ENCODE results near the gene IDH2. TPM values are rescaled to one million over a fixed set of nuclear protein-coding genes. Genes with fewer than 3 reads are reported as not detected.
"Not testable (repeated sequence)": the region's sequence is repeated elsewhere in the genome, so short reads cannot be mapped to it uniquely, and the experiment has no call there.

IDH2 gene
- total RNA-seq, 2 experiments from 2014 or later = 332 to 349 TPM

DNA sequence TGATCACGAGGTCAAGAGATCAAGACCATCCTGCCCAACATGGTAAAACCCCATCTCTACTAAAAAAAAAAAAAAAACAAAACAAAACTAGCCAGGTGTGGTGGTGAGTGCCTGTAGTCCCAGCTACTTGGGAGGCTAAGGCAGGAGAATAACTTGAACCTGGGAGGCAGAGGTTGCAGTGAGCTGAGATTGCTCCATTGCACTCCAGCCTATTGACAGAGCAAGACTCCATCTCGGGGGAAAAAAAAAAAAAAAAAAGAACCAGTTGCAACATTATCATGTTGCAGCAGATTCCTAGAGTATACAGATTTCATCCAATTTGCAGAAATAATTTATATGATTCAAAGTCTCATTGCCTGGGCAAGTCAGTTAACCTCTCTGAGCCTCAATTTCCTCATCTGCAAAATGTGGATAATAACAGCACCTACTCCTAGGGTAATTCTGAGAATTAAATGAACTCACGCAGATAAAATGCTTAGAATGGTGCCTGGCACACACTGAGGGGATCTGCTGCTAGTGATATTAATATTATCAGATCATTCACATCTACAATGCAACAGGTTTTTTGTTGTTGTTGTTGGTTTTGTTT lies 7.0 kb upstream of the IDH2 start:
- H3K4me1 Mint-ChIP-seq; DNase-seq; H3K4me3 Mint-ChIP-seq; H3K9me3 Mint-ChIP-seq; H3K36me3 Mint-ChIP-seq (ENCODE audit: low read depth); POLR2A ChIA-PET; H3K27me3 Mint-ChIP-seq: not testable (repeated sequence)
- H3K27ac Mint-ChIP-seq = peak overlapping the region; percentile 36
- CTCF ChIA-PET = interaction anchor here (0.6 to 1.3 kb wide), 3 partner anchors 9 to 125 kb away, joined by 3 to 6 read pairs (median 3); no protein-coding TSS in a partner anchor

DNA sequence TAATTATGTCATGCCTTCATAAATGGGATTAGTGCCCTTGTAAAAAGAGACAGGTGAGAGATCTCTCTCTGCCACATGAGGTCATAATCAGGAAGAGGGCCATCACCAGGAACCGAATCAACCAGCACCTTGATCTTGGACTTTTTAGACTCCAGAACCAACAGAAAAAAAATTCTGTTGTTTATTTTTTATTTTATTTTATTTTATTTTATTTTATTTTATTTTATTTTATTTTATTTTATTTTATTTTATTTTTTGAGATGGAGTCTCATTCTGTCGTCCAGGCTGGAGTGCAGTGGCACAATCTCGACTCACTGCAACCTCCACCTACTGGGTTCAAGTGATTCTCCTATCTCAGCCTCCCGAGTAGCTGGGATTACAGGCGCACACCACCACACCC lies 5.8 kb upstream of the IDH2 start:
- CTCF ChIA-PET = interaction anchor here (0.9 kb wide), 1 partner anchor 124 kb away, joined by 3 read pairs; no protein-coding TSS in a partner anchor
- H3K27ac Mint-ChIP-seq, H3K9me3 Mint-ChIP-seq: not testable (repeated sequence)

DNA sequence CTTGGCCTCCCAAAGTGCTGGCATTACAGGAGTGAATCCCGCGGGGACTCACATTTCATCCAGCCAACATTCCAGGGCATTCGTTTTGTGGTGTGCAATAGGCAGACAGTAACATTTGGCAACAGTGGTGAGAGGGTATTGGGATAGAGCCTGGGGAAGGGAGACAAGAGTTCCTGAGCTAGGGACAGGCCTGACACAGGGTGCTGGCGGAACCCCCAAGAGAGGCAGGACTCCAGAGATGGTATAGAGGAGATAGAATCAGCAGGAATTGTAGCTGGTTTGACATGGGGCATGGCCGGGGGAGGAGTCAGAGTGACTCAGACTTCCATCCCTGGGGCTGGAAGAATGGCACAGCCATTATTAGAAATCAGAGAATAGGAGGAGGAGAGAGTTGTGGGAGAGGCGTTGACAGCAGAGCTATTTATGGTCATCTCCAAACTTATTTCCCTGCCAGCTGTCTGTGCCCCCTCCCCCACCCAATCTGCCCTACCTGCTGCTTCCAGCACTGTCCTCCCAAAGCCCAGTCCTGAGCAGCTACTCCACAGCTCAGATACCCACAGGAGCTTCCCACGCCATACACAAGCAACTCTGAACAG lies 4.4 kb upstream of the IDH2 start:
- no peak overlapping the region for H3K27ac Mint-ChIP-seq
- ChIA-PET CTCF (interaction anchor here (1.2 kb wide), 1 partner anchor 9 kb away, joined by 6 read pairs; no protein-coding TSS in a partner anchor), POLR2A (no interaction called here)
- no peaks in the 10 kb centered on the region for H3K36me3 Mint-ChIP-seq (ENCODE audit: low read depth)
- H3K4me1 Mint-ChIP-seq = peaks cover 15% of the 10 kb centered on the region
- no peak for DNase-seq
- H3K27me3 Mint-ChIP-seq = peaks cover 3% of the 10 kb centered on the region
- no peak overlapping the region for H3K4me3 Mint-ChIP-seq
- no peaks in the 10 kb centered on the region for H3K9me3 Mint-ChIP-seq

More for the DNA sequence above, 5.8 kb upstream of the IDH2 start:
- H3K36me3 Mint-ChIP-seq (ENCODE audit: low read depth); H3K27me3 Mint-ChIP-seq; H3K4me3 Mint-ChIP-seq; POLR2A ChIA-PET; DNase-seq: not testable (repeated sequence)
- H3K4me1 Mint-ChIP-seq = peaks cover 11% of the 10 kb centered on the region

DNA sequence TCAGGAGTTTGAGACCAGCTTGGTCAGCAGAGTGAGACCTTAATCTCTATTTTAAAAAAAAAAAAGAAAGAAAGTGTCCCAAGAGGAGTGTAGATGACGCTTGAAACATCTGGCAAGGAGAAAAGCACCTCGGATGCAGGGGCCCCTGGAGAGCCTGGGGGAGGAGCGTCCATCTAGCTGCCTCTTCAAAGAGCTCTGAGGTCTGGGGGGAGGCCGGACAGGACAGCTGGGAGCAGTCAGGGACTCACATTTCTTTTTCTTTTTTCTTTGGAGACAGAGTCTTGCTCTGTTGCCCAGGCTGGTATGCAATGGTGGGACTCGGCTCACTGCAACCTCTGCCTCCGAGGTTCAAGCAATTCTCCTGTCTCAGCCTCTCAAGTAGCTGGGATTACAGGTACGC lies 3.3 kb upstream of the IDH2 start:
- CTCF ChIA-PET = no interaction called here

DNA sequence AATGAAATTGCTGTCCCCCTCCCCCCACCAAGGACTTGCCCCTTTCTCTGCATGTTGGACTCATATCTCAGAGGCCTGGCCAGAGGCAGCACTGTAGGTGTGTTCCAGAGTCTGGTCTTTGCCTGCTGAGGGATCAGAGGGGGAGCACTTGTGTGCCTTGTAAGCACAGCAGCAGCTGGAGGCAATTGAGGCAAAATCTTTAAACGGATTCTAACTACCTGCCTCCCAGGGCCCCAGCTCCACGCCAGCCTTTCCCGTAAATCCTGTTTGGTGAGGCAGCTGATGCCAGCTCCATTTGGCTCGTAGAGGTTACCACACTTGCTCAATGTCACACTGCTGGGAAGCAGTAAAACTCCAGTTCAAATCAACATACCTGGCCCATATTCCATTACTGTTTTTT lies 2.3 kb upstream of the IDH2 start:
- no peak overlapping the region for H3K4me3 Mint-ChIP-seq
- peaks cover 19% of the 10 kb centered on the region for H3K36me3 Mint-ChIP-seq (ENCODE audit: low read depth)
- no peaks in the 10 kb centered on the region for H3K9me3 Mint-ChIP-seq
- peaks cover 30% of the 10 kb centered on the region for H3K4me1 Mint-ChIP-seq
- DNase-seq = no peak
- H3K27ac Mint-ChIP-seq = peak overlapping the region; percentile 2
- CTCF ChIA-PET = interaction anchor here (1.2 kb wide), 1 partner anchor 15 kb away, joined by 3 read pairs; no protein-coding TSS in a partner anchor
- POLR2A ChIA-PET = no interaction called here
- peaks cover 3% of the 10 kb centered on the region for H3K27me3 Mint-ChIP-seq

More for the DNA sequence above, 3.3 kb upstream of the IDH2 start:
- no peak for DNase-seq
- peaks cover 11% of the 10 kb centered on the region for H3K36me3 Mint-ChIP-seq (ENCODE audit: low read depth)
- H3K4me3 Mint-ChIP-seq = no peak overlapping the region
- peaks cover 3% of the 10 kb centered on the region for H3K27me3 Mint-ChIP-seq
- H3K9me3 Mint-ChIP-seq = no peaks in the 10 kb centered on the region
- H3K27ac Mint-ChIP-seq = no peak overlapping the region
- peaks cover 21% of the 10 kb centered on the region for H3K4me1 Mint-ChIP-seq
- POLR2A ChIA-PET = no interaction called here

DNA sequence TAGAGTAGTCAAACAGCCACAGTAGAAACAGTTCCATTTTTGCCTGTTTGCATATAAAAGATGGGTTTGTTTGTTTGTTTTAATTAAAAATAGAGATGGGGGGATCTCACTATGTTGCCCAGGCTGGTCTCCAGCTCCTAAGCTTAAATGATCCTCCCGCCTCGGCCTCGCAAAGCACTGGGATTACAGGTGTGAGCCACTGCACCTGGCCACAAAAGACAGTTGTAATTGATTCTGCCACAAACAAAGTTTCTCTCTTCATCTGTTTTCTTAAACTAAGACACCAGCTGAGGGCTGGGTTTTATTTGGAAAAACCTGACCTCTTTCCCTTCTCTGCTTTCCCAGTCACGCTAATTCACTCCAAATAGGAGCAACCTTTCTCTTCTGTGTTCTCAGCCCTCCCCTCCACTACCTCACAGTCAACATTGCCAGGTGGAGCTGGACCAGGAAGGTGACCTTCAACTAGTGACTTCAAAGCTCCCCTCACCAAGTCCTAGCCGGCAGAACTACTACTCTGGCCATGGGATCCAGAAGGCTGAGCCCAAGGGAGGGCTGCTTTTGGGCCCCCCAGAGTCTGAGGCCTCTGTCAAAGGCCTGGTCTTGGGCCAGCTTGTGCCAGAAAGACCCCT lies 1.5 kb upstream of the IDH2 start:
- H3K4me3 Mint-ChIP-seq = peak overlapping the region; percentile 72
- H3K4me1 Mint-ChIP-seq = peaks cover 38% of the 10 kb centered on the region
- CTCF ChIA-PET = interaction anchor here (0.6 to 1.2 kb wide), 3 partner anchors 14 to 946 kb away, joined by 3 to 4 read pairs (median 3); no protein-coding TSS in a partner anchor
- H3K27ac Mint-ChIP-seq = peak overlapping the region; percentile 73
- no peaks in the 10 kb centered on the region for H3K9me3 Mint-ChIP-seq
- POLR2A ChIA-PET = no interaction called here
- H3K36me3 Mint-ChIP-seq (ENCODE audit: low read depth) = peaks cover 25% of the 10 kb centered on the region
- DNase-seq = no peak
- H3K27me3 Mint-ChIP-seq = peaks cover 3% of the 10 kb centered on the region

DNA sequence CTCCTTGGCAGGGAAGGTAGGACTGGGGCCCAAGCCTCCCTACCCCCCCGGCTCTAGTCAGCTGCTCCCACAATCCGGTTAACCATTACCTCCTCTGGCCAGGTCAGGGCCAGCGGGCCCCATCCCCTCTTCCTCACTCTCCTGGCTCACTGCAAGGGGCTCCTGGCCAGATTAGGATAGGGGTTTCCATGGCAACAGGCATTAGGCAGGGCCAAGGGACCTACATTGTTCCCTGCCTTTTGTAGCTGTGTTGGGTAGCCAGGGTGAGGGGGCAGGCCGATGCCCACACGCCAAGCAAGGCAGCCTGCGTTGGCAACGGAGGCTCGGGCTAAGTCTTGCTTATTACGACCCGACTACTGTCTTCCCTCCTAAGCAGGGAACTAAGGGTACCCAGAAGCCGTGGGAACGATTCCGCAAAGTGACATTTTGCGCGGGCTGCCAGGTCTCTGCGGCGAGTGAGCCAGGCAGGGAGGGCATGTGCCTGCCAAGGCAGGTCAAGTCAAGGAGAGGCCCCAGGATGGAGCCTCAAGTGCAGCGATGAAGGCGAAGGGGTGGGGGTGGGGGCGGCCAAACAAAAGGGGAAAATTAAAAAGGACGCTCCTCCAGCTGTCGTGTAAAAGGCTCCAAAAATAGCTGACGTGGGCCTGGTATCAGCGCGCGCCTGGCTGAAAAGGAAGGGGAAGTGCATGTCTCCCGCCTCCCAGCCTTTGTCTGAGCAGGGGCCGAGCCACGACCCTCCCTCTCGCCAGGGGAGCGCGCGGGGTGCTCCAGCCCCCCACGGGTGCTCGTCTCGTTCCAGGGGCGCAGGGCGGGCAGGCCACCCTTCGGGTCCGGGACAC lies 919 bp downstream of the IDH2 start:
- peak; percentile 58 for DNase-seq
- peak overlapping the region; percentile 96 for H3K27ac Mint-ChIP-seq
- CTCF ChIA-PET = interaction anchor here (0.6 to 4.1 kb wide), 4 partner anchors 10 to 1210 kb away, joined by 3 to 21 read pairs (median 4); no protein-coding TSS in a partner anchor
- H3K4me1 Mint-ChIP-seq = peaks cover 62% of the 10 kb centered on the region
- H3K4me3 Mint-ChIP-seq = peak overlapping the region; percentile 75
- peaks cover 41% of the 10 kb centered on the region for H3K36me3 Mint-ChIP-seq (ENCODE audit: low read depth)
- H3K9me3 Mint-ChIP-seq = no peaks in the 10 kb centered on the region
- POLR2A ChIA-PET = no interaction called here
- peaks cover 3% of the 10 kb centered on the region for H3K27me3 Mint-ChIP-seq

DNA sequence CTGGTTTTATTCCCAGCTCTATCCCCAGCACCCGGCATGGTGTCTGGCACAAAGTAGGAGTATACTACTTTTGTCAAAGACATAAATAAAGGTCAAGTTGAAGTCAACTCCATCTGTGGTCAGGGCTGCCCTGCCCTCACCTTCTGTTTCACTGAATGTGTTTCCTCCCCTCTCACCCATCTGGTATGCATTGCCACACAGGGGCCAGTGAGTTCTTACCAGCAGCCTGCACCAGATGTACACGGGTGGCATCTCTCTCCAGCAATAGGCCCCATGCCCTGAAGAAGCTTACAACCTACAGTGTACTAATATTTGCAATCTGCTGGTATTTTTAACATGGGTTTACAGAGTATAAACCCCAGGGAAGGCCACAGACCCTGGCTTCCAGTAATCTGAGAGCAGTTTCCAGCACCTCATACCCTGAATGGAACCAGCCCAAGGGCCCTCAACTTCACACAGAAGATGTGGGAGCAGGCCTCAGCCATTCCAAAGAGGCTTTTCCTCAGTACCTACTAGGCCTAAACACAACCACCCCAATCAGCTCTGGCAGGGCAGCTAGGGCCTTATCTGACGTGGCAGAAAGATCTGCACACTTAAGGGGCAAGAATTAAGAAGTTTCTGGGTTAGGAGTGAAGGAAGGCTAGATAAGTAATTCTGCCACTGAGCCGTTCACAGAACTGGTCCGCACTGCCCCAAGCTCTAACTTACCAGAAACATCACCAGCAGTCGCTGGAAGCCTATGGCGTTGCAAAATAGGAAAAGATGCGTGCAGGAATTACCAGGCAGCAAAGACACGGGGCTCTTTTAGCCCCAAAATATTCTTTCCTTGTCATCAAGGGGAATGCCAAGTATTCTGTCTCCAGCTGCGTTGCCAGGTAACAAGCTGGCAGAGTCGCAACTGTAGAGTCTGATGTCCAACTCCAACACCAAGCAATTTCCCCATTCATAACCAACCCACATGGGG lies 2.1 kb downstream of the IDH2 start:
- peak; percentile 33 for DNase-seq

DNA sequence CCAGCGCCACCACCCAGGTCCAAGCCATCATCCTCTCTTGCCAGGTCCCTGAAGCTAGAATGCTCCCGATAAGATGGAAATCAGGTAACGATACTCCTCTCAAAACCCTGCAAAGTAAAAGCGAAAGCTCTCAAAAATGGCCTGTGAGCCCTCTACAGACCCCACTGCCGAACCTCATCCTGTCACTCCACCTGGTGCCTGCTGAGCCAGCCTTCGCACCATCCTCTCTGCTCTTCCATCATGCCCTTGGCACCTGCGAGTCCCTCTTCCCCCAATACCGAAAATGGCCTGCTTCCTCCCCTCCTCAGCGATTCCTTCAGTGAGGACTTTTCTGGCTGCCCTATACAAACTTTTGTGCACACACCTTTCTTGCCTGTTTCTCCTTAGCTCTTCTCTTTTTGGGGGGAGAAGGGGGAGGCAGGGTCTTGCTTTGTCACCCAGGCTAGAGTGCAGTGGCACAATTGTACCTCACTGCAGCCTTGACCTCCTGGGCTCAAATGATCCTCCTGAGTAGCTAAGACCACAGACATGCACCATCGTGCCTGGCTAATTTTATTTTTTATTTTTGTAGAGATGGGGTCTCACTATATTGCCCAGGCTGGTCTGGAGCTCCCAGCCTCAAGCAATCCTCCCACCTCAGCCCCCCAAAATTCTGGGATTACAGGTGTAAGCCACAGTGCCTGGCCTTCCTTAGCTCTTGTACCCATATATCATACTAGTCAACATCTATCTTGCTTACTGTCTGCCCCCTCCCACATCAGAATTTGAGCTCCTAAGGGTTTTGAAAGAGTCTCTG lies 3.0 kb downstream of the IDH2 start:
- ChIA-PET CTCF (interaction anchor here (0.6 to 4.1 kb wide), 6 partner anchors 12 to 225 kb away, joined by 3 to 21 read pairs (median 4); no protein-coding TSS in a partner anchor), POLR2A (interaction anchor here (0.7 kb wide), 1 partner anchor 618 kb away, joined by 4 read pairs; the partner anchor contains the start of gene BLM)
- Mint-ChIP-seq H3K27me3 (no peaks in the 10 kb centered on the region), H3K4me3 (peak overlapping the region; percentile 75), H3K27ac (peak overlapping the region; percentile 96), H3K9me3 (no peaks in the 10 kb centered on the region), H3K36me3 (ENCODE audit: low read depth) (peaks cover 57% of the 10 kb centered on the region), H3K4me1 (peaks cover 80% of the 10 kb centered on the region)
- peak; percentile 75 for DNase-seq

More for the DNA sequence above, 2.1 kb downstream of the IDH2 start:
- Mint-ChIP-seq H3K4me3 (peak overlapping the region; percentile 75), H3K36me3 (ENCODE audit: low read depth) (peaks cover 50% of the 10 kb centered on the region), H3K4me1 (peaks cover 71% of the 10 kb centered on the region), H3K27ac (peak overlapping the region; percentile 96), H3K9me3 (no peaks in the 10 kb centered on the region), H3K27me3 (peaks cover 2% of the 10 kb centered on the region)
- ChIA-PET CTCF (interaction anchor here (0.6 to 4.1 kb wide), 7 partner anchors 12 to 1211 kb away, joined by 3 to 21 read pairs (median 4); no protein-coding TSS in a partner anchor), POLR2A (interaction anchor here (0.7 kb wide), 1 partner anchor 617 kb away, joined by 4 read pairs; the partner anchor contains the start of gene BLM)

DNA sequence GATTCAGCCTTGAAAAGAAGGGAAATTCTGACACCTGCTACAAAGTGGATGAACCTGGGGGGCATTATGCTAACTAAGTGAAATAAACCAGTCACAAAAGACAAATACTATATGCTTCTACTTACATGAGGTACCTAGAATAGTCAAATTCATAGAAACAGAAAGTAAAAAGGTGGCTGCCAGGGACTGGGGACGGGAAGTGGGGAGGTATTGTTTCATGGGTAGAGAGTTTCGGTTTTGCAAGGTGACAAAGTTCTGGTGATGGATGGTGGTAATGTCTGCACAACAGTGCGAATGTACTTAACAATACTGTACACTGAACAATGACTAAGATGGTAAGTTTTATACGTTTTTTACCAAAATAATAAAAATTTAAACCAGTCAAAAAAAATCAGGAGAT lies 4.8 kb downstream of the IDH2 start:
- peaks cover 77% of the 10 kb centered on the region for H3K4me1 Mint-ChIP-seq
- peak overlapping the region; percentile 96 for H3K27ac Mint-ChIP-seq
- H3K36me3 Mint-ChIP-seq (ENCODE audit: low read depth) = peaks cover 65% of the 10 kb centered on the region
- peak overlapping the region; percentile 75 for H3K4me3 Mint-ChIP-seq
- CTCF ChIA-PET = no interaction called here
- H3K9me3 Mint-ChIP-seq = no peaks in the 10 kb centered on the region
- H3K27me3 Mint-ChIP-seq = no peaks in the 10 kb centered on the region
- POLR2A ChIA-PET = no interaction called here
- DNase-seq = peak; percentile 84

DNA sequence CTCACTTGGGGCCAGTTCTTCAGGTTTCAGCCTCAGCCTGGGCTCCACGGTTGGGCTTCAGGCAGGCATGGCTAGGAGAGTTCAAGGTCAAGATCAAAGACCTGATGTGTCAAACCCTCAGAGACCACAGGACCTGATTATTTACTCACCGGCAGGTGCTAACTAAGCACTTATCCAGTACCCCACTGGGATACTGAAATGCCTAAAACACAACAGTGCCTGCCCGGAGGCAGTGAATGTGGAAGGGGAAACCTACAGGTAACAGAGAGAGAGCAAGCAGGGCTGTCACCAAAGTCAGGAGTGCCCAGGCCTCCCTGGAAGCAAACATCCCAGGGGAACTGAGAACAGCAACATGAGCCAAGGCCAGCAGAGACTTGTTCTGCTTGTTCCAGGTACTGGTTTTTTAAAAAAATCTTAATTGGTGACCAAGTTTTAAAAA lies 6.7 kb downstream of the IDH2 start:
- Mint-ChIP-seq H3K4me1 (peaks cover 73% of the 10 kb centered on the region), H3K36me3 (ENCODE audit: low read depth) (peaks cover 66% of the 10 kb centered on the region), H3K9me3 (no peaks in the 10 kb centered on the region), H3K27me3 (no peaks in the 10 kb centered on the region), H3K27ac (peak overlapping the region; percentile 90), H3K4me3 (peak overlapping the region; percentile 28)
- DNase-seq = peak; percentile 23
- POLR2A ChIA-PET = interaction anchor here (0.7 kb wide), 1 partner anchor 173 kb away, joined by 4 read pairs; no protein-coding TSS in a partner anchor
- CTCF ChIA-PET = no interaction called here

Measured in activated CD4-positive, alpha-beta T cell treated with anti-CD3 and anti-CD28 coated beads, Interleukin-2, amount 10 ng/mL, durations not matched to agents 7 days and 5 days (primary cell).